NB4 (cell line): ENCODE results near the gene SCT.

Experiments used
- DNase-seq: peaks from one replicate; pipeline ENCODE4 v3.0.0; 2010; ENCODE audit warnings: low read depth
- H3K4me3 ChIP-seq: one replicate; pipeline ENCODE4 v1.5.1; 2011; ENCODE audit warnings: mild to moderate bottlenecking, low read depth, low read length, moderate library complexity
- CTCF ChIP-seq: IDR thresholded peaks from one replicate; pipeline ENCODE4 v1.5.1; 2012; ENCODE audit warnings: low read depth, low read length
- MAX ChIP-seq: IDR thresholded peaks from 2 replicates; pipeline ENCODE4 v1.6.1; 2011; ENCODE audit warnings: low read depth, low read length
- MYC ChIP-seq: IDR thresholded peaks from 2 replicates; pipeline ENCODE4 v1.6.1; 2011; ENCODE audit warnings: low read depth, low read length
- POLR2A ChIP-seq: IDR thresholded peaks from 2 replicates; pipeline ENCODE4 v1.6.1; 2011; ENCODE audit warnings: mild to moderate bottlenecking; ENCODE audit not compliant: insufficient read length; ENCODE audit errors: extremely low read depth

The SCT gene

GRCh38 chr11:626475-627307 is at the start of gene SCT:
Gene SCT (minus strand): TSS chr11:627181. CDS start chr11:627143, 38 bp downstream.
- no peak within 1 kb of the TSS for H3K4me3 ChIP-seq
- TF ChIP-seq CTCF (no peak), POLR2A (no peak), MYC (no peak), MAX (no peak)
- DNase-seq: no peak

- no peak overlapping the region for H3K4me3 ChIP-seq
- no peak for TF ChIP-seq MAX
- TF ChIP-seq CTCF: no peak
- TF ChIP-seq MYC: no peak
- TF ChIP-seq POLR2A: no peak
- DNase-seq: no peak
These were observed 47.4 kb upstream of the SCT start for GRCh38 chr11:674406-674805.

GRCh38 chr11:673866-674265 is 46.9 kb upstream of the SCT start:
- TF ChIP-seq POLR2A (no peak), MAX (no peak), MYC (no peak)
- no peak overlapping the region for H3K4me3 ChIP-seq
- DNase-seq: no peak

GRCh38 chr11:665704-666281 is 38.8 kb upstream of the SCT start:
- no peak for TF ChIP-seq MYC
- no peak for TF ChIP-seq CTCF
- TF ChIP-seq POLR2A: no peak
- no peak for TF ChIP-seq MAX
- H3K4me3 ChIP-seq: no peak overlapping the region
- no peak for DNase-seq

- DNase-seq: no peak
- H3K4me3 ChIP-seq: no peak overlapping the region
- TF ChIP-seq POLR2A: no peak
- TF ChIP-seq MYC: no peak
- no peak for TF ChIP-seq MAX
- TF ChIP-seq CTCF: no peak
These were observed 38.2 kb upstream of the SCT start for GRCh38 chr11:665062-665703.
